IMR-90 (cell line): ENCODE results near the gene LDHB. TPM values are rescaled to one million over a fixed set of nuclear protein-coding genes. Genes with fewer than 3 reads are reported as not detected.

Experiments used
- ATAC-seq: fragments of 200-7000 bp; cut with Tn5 transposase; 2 replicates; pipeline ENCODE4 v1.9.1; 2020; ENCODE audit warnings: low read depth, mild to moderate bottlenecking, moderate library complexity
- BruUV-seq: library from RNA; stranded (reverse); fragments of 400-500 nt; replicated peaks from 2 replicates; lab custom pipeline; 2021; lab: Mats Ljungman, UMichigan
- CTCF ChIA-PET: fragments of 300-600 bp; formaldehyde crosslinking; extraction: SDS; loops from one replicate; lab custom pipeline; 2021; ENCODE audit warnings: antibody characterized with exemption; lab: Yijun Ruan, JAX
- POLR2A ChIA-PET: fragments of 300-600 bp; sonication (Branson Sonifier 250); formaldehyde crosslinking; loops from one replicate; lab custom pipeline; 2022; ENCODE audit warnings: antibody characterized with exemption; ENCODE audit not compliant: unreplicated experiment; lab: Charles Lee
- DNase-seq: peaks from one replicate; pipeline ENCODE4 v3.0.0; 2013
- H2AFZ ChIP-seq: replicated peaks from 2 replicates; pipeline ENCODE3; 2013; ENCODE audit warnings: low read length, mild to moderate bottlenecking; ENCODE audit not compliant: poor library complexity
- H2AK5ac ChIP-seq: 2 replicates; pipeline ENCODE4 v1.6.1; 2013; ENCODE audit warnings: low read depth, low read length, inconsistent platforms
- H2AK9ac ChIP-seq: replicated peaks from 2 replicates; pipeline ENCODE3; 2013; ENCODE audit warnings: mild to moderate bottlenecking, low read depth, low read length, moderate library complexity; ENCODE audit not compliant: poor library complexity
- H2BK120ac ChIP-seq: 2 replicates; pipeline ENCODE4 v1.6.1; 2013; ENCODE audit warnings: low read depth, low read length, inconsistent platforms
- H2BK15ac ChIP-seq: 3 replicates; pipeline ENCODE4 v1.6.1; 2013; ENCODE audit warnings: low read depth, low read length, inconsistent platforms
- H2BK20ac ChIP-seq: 2 replicates; pipeline ENCODE4 v1.6.1; 2013; ENCODE audit warnings: low read depth, mild to moderate bottlenecking, inconsistent platforms, low read length, moderate library complexity
- H2BK5ac ChIP-seq: 2 replicates; pipeline ENCODE4 v1.6.1; 2013; ENCODE audit warnings: mild to moderate bottlenecking, low read depth, low read length, inconsistent platforms; ENCODE audit not compliant: poor library complexity, severe bottlenecking
- H3K14ac ChIP-seq: replicated peaks from 2 replicates; pipeline ENCODE4 v1.6.1; 2013; ENCODE audit warnings: low read depth, low read length, inconsistent platforms
- H3K18ac ChIP-seq: 2 replicates; pipeline ENCODE4 v1.6.1; 2013; ENCODE audit warnings: low read depth, low read length, control low read depth
- H3K23ac ChIP-seq: 2 replicates; pipeline ENCODE4 v1.6.1; 2013; ENCODE audit warnings: low read depth, low read length, inconsistent platforms
- H3K27ac ChIP-seq: 2 replicates; pipeline ENCODE4 v1.5.1; 2013; ENCODE audit warnings: mild to moderate bottlenecking, control low read depth, low read length; ENCODE audit not compliant: insufficient read depth
- H3K27me3 ChIP-seq: 2 replicates; pipeline ENCODE4 v1.6.1; 2013; ENCODE audit warnings: low read length; ENCODE audit not compliant: control insufficient read depth, insufficient read depth
- H3K36me3 ChIP-seq: 2 replicates; pipeline ENCODE4 v1.6.1; 2013; ENCODE audit warnings: low read length, mixed read lengths; ENCODE audit not compliant: control insufficient read depth, insufficient read depth
- H3K4ac ChIP-seq: 2 replicates; pipeline ENCODE4 v1.6.1; 2013; ENCODE audit warnings: low read depth, low read length, inconsistent platforms
- H3K4me1 ChIP-seq: 2 replicates; pipeline ENCODE4 v1.6.1; 2013; ENCODE audit warnings: low read length, mixed read lengths; ENCODE audit not compliant: control insufficient read depth, insufficient read depth
- H3K4me2 ChIP-seq: 2 replicates; pipeline ENCODE4 v1.6.1; 2013; ENCODE audit warnings: low read depth, mild to moderate bottlenecking, control low read depth, low read length, moderate library complexity
- H3K4me3 ChIP-seq: 2 replicates; pipeline ENCODE4 v1.5.1; 2013; ENCODE audit warnings: low read depth, mild to moderate bottlenecking, control low read depth, low read length, moderate library complexity; ENCODE audit not compliant: insufficient read depth
- H3K56ac ChIP-seq: 2 replicates; pipeline ENCODE4 v1.6.1; 2013; ENCODE audit warnings: low read length, inconsistent platforms; ENCODE audit not compliant: insufficient read depth; ENCODE audit errors: extremely low read depth
- H3K79me1 ChIP-seq, 2 experiments: 2 replicates each; pipeline ENCODE4 v1.6.1; 2013; ENCODE audit warnings: low read length in 2 of 2, inconsistent platforms in 1 of 2, low read depth in 1 of 2
- H3K9ac ChIP-seq: 2 replicates; pipeline ENCODE4 v1.6.1; 2013; ENCODE audit warnings: low read depth, low read length, control low read depth
- H3K9me1 ChIP-seq: 2 replicates; pipeline ENCODE4 v1.6.1; 2013; ENCODE audit warnings: low read length, inconsistent platforms; ENCODE audit not compliant: insufficient read depth
- H3K9me3 ChIP-seq: 2 replicates; pipeline ENCODE4 v1.6.1; 2013; ENCODE audit warnings: low read length; ENCODE audit not compliant: control insufficient read depth, insufficient read depth
- H4K20me1 ChIP-seq: 2 replicates; pipeline ENCODE4 v1.6.1; 2013; ENCODE audit warnings: low read length, inconsistent platforms; ENCODE audit not compliant: insufficient read depth
- H4K5ac ChIP-seq: 2 replicates; pipeline ENCODE4 v1.6.1; 2013; ENCODE audit warnings: mild to moderate bottlenecking, low read depth, low read length, control low read depth
- H4K8ac ChIP-seq, 2 experiments: 2 replicates each; pipeline ENCODE4 v1.6.1; 2013; ENCODE audit warnings: low read depth in 2 of 2, low read length in 2 of 2, control low read depth in 1 of 2, inconsistent platforms in 1 of 2
- H4K91ac ChIP-seq: 2 replicates; pipeline ENCODE4 v1.6.1; 2013; ENCODE audit warnings: low read depth, low read length, inconsistent platforms; ENCODE audit not compliant: insufficient read depth
- CEBPB ChIP-seq: IDR thresholded peaks from 2 replicates; pipeline ENCODE4 v1.6.1; 2012; ENCODE audit warnings: low read depth, low read length, improper control_type of control experiment
- CHD1 ChIP-seq: IDR thresholded peaks from 2 replicates; pipeline ENCODE4 v1.6.1; 2012; ENCODE audit warnings: low read depth, low read length, improper control_type of control experiment
- CTCF ChIP-seq: conservative IDR thresholded peaks from 2 replicates; pipeline ENCODE4 v1.5.1; 2012; ENCODE audit warnings: mild to moderate bottlenecking, low read depth, low read length, improper control_type of control experiment
- ELK1 ChIP-seq: fragments of 150-350 bp; IDR thresholded peaks from 2 replicates; pipeline ENCODE4 v1.6.1; 2016; ENCODE audit warnings: low read depth, mild to moderate bottlenecking, low read length, moderate library complexity, borderline replicate concordance
- FOS ChIP-seq: fragments of 150-350 bp; IDR thresholded peaks from 2 replicates; pipeline ENCODE4 v1.6.1; 2016; ENCODE audit warnings: low read depth, low read length
- MAFK ChIP-seq: IDR thresholded peaks from 2 replicates; pipeline ENCODE4 v1.6.1; 2012; ENCODE audit warnings: low read depth, low read length, improper control_type of control experiment
- MXI1 ChIP-seq: IDR thresholded peaks from 2 replicates; pipeline ENCODE4 v1.6.1; 2012; ENCODE audit warnings: low read depth, mild to moderate bottlenecking, low read length, moderate library complexity, borderline replicate concordance
- NFE2L2 ChIP-seq: fragments of 150-350 bp; IDR thresholded peaks from 2 replicates; pipeline ENCODE4 v1.6.1; 2016; ENCODE audit warnings: low read depth, mild to moderate bottlenecking, low read length
- POLR2A ChIP-seq: IDR thresholded peaks from 2 replicates; pipeline ENCODE4 v1.6.1; 2012; ENCODE audit warnings: mild to moderate bottlenecking, low read depth, low read length
- RCOR1 ChIP-seq: IDR thresholded peaks from 2 replicates; pipeline ENCODE4 v1.6.1; 2012; ENCODE audit warnings: mild to moderate bottlenecking, low read length, improper control_type of control experiment; ENCODE audit not compliant: insufficient replicate concordance
- RFX5 ChIP-seq: IDR thresholded peaks from 2 replicates; pipeline ENCODE4 v1.8.0; 2012; ENCODE audit warnings: low read depth, mild to moderate bottlenecking, low read length, moderate library complexity
- SMC3 ChIP-seq: fragments of 150-350 bp; IDR thresholded peaks from 2 replicates; pipeline ENCODE4 v1.6.1; 2016; ENCODE audit warnings: low read depth, mild to moderate bottlenecking, antibody characterized with exemption, low read length, moderate library complexity
- WGBS, 2 experiments: methylation state at CpG; one replicate each; pipeline versions ENCODE4 v1.1.5 to v1.1.7; 2013; ENCODE audit warnings: missing lambda C conversion rate in 2 of 2; ENCODE audit not compliant: insufficient read length in 1 of 2; ENCODE audit errors: extremely low coverage in 2 of 2; 5-methylcytosine and 5-hydroxymethylcytosine counted together
- dilution Hi-C: fragments of 300-500 bp; cut with HindIII; formaldehyde crosslinking; loops from one replicate; pipeline ENCODE4 v1.14.3; 2018; ENCODE audit warnings: low sequenced_read_pairs; ENCODE audit not compliant: unreplicated experiment
- in situ Hi-C: fragments of 300-500 bp; cut with MboI; formaldehyde crosslinking; loops from 3 replicates; pipeline ENCODE4 v1.14.3; 2019; ENCODE audit warnings: low sequenced_read_pairs, inconsistent platforms, mixed read lengths
- intact Hi-C: fragments of 100-400 bp; cut with micrococcal nuclease; formaldehyde crosslinking; loops from 2 replicates; pipeline ENCODE4 v1.10.0; 2022
- polyA plus RNA-seq, 3 experiments: library from polyadenylated mRNA; depleted of rRNA; stranded (reverse); fragments of >200 nt; gene quantifications; 2 replicates each; pipeline ENCODE4 v1.2.3, GENCODE V29; 2012; ENCODE audit warnings: low replicate concordance in 1 of 3
- total RNA-seq: library from RNA; depleted of rRNA; stranded (reverse); fragments of >200 nt; gene quantifications from 2 replicates; pipeline ENCODE4 v1.2.3, GENCODE V29; 2012

LDHB gene
- total and polyA plus RNA-seq, 2 of the 4 experiments (the other 2 are of a cell fraction): 623 to 630 TPM

- TF ChIP-seq CTCF (no peak), NFE2L2 (no peak)
These were observed at the start of gene LDHB (continued) for GRCh38 chr12:21657326-21658077.

GRCh38 chr12:21704847-21705246 lies 47.2 kb upstream of the LDHB start:
- ATAC-seq: no peak
- Histone ChIP-seq H2BK5ac (no peak overlapping the region), H4K5ac (no peak overlapping the region), H3K27me3 (no peaks in the 10 kb centered on the region), H3K4me2 (no peak overlapping the region), H2AK5ac (no peak overlapping the region), H3K23ac (no peak overlapping the region), H3K9ac (no peak overlapping the region), H3K4ac (no peak overlapping the region), H3K9me1 (no peaks in the 10 kb centered on the region), H3K4me1 (no peaks in the 10 kb centered on the region), H3K79me1 (no peaks in the 10 kb centered on the region), H4K8ac (no peak overlapping the region), H3K27ac (no peak overlapping the region), H2BK15ac (no peak overlapping the region), H4K91ac (no peak overlapping the region), H3K14ac (no peak overlapping the region), H4K20me1 (no peaks in the 10 kb centered on the region), H2AK9ac (no peak overlapping the region), H2BK20ac (no peak overlapping the region), H3K4me3 (no peak overlapping the region), H3K9me3 (no peaks in the 10 kb centered on the region), H3K36me3 (no peaks in the 10 kb centered on the region), H3K56ac (no peak overlapping the region), H2AFZ (no peak overlapping the region), H2BK120ac (no peak overlapping the region), H3K18ac (no peak overlapping the region)
- intact Hi-C loops: no loop called here
- no peak for DNase-seq
- dilution Hi-C loops: no loop called here
- in situ Hi-C loops: no loop called here
- ChIA-PET CTCF (no interaction called here), POLR2A (no interaction called here)
- BruUV-seq: no TSS peak
- WGBS, 2 experiments: no CpG with 5 or more reads among the region's 4 CpGs
- no peak for TF ChIP-seq CEBPB
- TF ChIP-seq RCOR1: no peak
- TF ChIP-seq FOS: no peak
- TF ChIP-seq CTCF: no peak
- TF ChIP-seq CHD1: no peak
- TF ChIP-seq RFX5: no peak
- no peak for TF ChIP-seq ELK1
- no peak for TF ChIP-seq NFE2L2
- TF ChIP-seq MXI1: no peak
- no peak for TF ChIP-seq MAFK
- TF ChIP-seq SMC3: no peak
- TF ChIP-seq POLR2A: no peak
